ENCODE results near the gene F10. TPM values are rescaled to one million over a fixed set of nuclear protein-coding genes. Genes with fewer than 3 reads are reported as not detected.
A peak's percentile ranks its signal among the peaks of the same experiment; 100 is the strongest.

The F10 gene
- total and polyA plus RNA-seq, 2 donors (not counting 3 experiments of a cell fraction or from before 2014, with no cell fraction given), result 0.25 TPM; not detected in 1

GRCh38 chr13:113171250-113172125 lies 48.9 kb downstream of the F10 start:
- DNase-seq (ENCODE audit: low read depth, low spot score), result no peak
- Histone ChIP-seq H3K4me2 (ENCODE audit: insufficient read depth, low read length) (no peak overlapping the region), H3K4me1 (ENCODE audit: control insufficient read depth, extremely low read depth, insufficient read depth, low read length) (peaks cover 24% of the 10 kb centered on the region), H4K20me1 (replicated peaks; ENCODE audit: control insufficient read depth, extremely low read depth, insufficient read depth, low read length) (no peaks in the 10 kb centered on the region), H3K9me1 (replicated peaks; ENCODE audit: control insufficient read depth, extremely low read depth, insufficient read depth, low read length) (no peaks in the 10 kb centered on the region), H3K27ac (ENCODE audit: insufficient read depth, low read depth, low read length) (peak overlapping the region; percentile 79), H3K79me2 (ENCODE audit: control insufficient read depth, insufficient read depth, low read length) (no peaks in the 10 kb centered on the region), H3K27me3 (ENCODE audit: control insufficient read depth in 2 of 2, insufficient read depth in 2 of 2, low read length in 2 of 2) (no peaks in the 10 kb centered on the region), H3K9ac (replicated peaks; ENCODE audit: extremely low read depth, insufficient read depth, low read length) (no peak overlapping the region), H2AFZ (ENCODE audit: low read depth, low read length) (no peak overlapping the region), H3K4me3 (replicated peaks in 1 of 3; ENCODE audit: insufficient read depth in 1 of 3, low read depth in 1 of 3, low read length in 3 of 3) (no peak overlapping the region), H3K9me3 (replicated peaks; ENCODE audit: control insufficient read depth, insufficient read depth, low read length) (no peaks in the 10 kb centered on the region), H3K36me3 (ENCODE audit: control insufficient read depth in 2 of 2, extremely low read depth in 1 of 2, insufficient read depth in 2 of 2, low read length in 2 of 2) (peaks cover 0 to 6% of the 10 kb centered on the region in 2 experiments)
- TF ChIP-seq FOS (IDR thresholded peaks at IDR 0.05; ENCODE audit: borderline replicate concordance, insufficient read depth, low read length) (no peak), MAX (IDR thresholded peaks at IDR 0.05; ENCODE audit: insufficient read depth, insufficient read length) (no peak), CTCF (IDR thresholded peaks at IDR 0.05; ENCODE audit: extremely low read depth in 1 of 2, insufficient read depth in 1 of 2, low read depth in 1 of 2, low read length in 2 of 2) (no peak), POLR2A (IDR thresholded peaks at IDR 0.05; ENCODE audit: low read depth, low read length) (no peak), EZH2 (IDR thresholded peaks at IDR 0.05; ENCODE audit: borderline replicate concordance, low read depth, low read length, severe bottlenecking) (no peak), MYC (IDR thresholded peaks at IDR 0.05; ENCODE audit: low read depth, low read length) (no peak), GATA2 (IDR thresholded peaks at IDR 0.05; ENCODE audit: insufficient read depth, insufficient read length, low read depth, low read length) (no peak), JUN (IDR thresholded peaks at IDR 0.05; ENCODE audit: borderline replicate concordance, insufficient read depth, insufficient read length, low read depth) (no peak)
- POLR2A ChIA-PET, result no interaction called here
- CTCF ChIA-PET, result no interaction called here
- dilution Hi-C loops (cut with MboI; ENCODE audit: extremely low pct_ligation_motif_present, low sequenced_read_pairs), result no loop called here
- intact Hi-C loops (cut with micrococcal nuclease), result no loop called here
- BruUV-seq (replicated peaks), result no TSS peak
- no peak for FAIRE-seq

Data from endothelial cell of umbilical vein (primary cell).